Measurements from ENCODE around the gene ZC3H12D. TPM values are rescaled to one million over a fixed set of nuclear protein-coding genes. Genes with fewer than 3 reads are reported as not detected.

ZC3H12D gene
- polyA plus RNA-seq, 3 donors, result 0.96 to 4.7 (median 1.2) TPM

GRCh38 chr6:149425754-149426153 lies 59.1 kb downstream of the ZC3H12D start:
- no peak for TF ChIP-seq CTCF (IDR thresholded peaks at IDR 0.05)
- H3K9ac ChIP-seq (ENCODE audit: insufficient read depth, low read length, poor library complexity, severe bottlenecking), result no peak overlapping the region
- H3K79me2 ChIP-seq (ENCODE audit: insufficient read depth, low read length), result no peaks in the 10 kb centered on the region
- H2AFZ ChIP-seq (ENCODE audit: insufficient read depth, low read depth, low read length, poor library complexity, severe bottlenecking), result no peak overlapping the region
- no peak overlapping the region for H3K4me3 Mint-ChIP-seq
- H3K4me1 Mint-ChIP-seq, result peaks cover 8% of the 10 kb centered on the region
- no peaks in the 10 kb centered on the region for H3K9me3 Mint-ChIP-seq
- H3K27ac Mint-ChIP-seq, result no peak overlapping the region
- H4K20me1 ChIP-seq (ENCODE audit: insufficient read depth, low read length), result no peaks in the 10 kb centered on the region
- no peak overlapping the region for H3K4me2 ChIP-seq (replicated peaks; ENCODE audit: extremely low read depth, low read length, poor library complexity, severe bottlenecking)
- no peaks in the 10 kb centered on the region for H3K36me3 ChIP-seq (replicated peaks in 1 of 2; ENCODE audit: control insufficient read depth in 1 of 2, insufficient read depth in 2 of 2, low read length in 2 of 2)
- no peak overlapping the region for H3K27ac ChIP-seq (ENCODE audit: low read depth in 1 of 2, low read length in 2 of 2)
- H3K4me1 ChIP-seq (ENCODE audit: control insufficient read depth in 1 of 2, insufficient read depth in 2 of 2, low read length in 2 of 2), result no peaks in the 10 kb centered on the region
- H3K4me3 ChIP-seq (replicated peaks in 1 of 3; ENCODE audit: low read depth in 2 of 3, low read length in 3 of 3), result no peak overlapping the region
- 100% methylated on average over 5 of the region's 5 CpGs for WGBS (ENCODE audit: insufficient coverage)
- intact Hi-C loops (cut with micrococcal nuclease), result loop anchor here in 1 of 2 donors (10.0 kb wide), 1 partner anchor 241 kb away; no protein-coding TSS in a partner anchor
- peaks cover 0 to 3% (median 2%) of the 10 kb centered on the region in 3 donors for H3K27me3 Mint-ChIP-seq (ENCODE audit: low read depth in 3 of 3)
- H3K36me3 Mint-ChIP-seq, result no peaks in the 10 kb centered on the region
- H3K27me3 ChIP-seq (ENCODE audit: control insufficient read depth in 2 of 2, insufficient read depth in 2 of 2, low read length in 2 of 2), result no peaks in the 10 kb centered on the region
- no peak for DNase-seq
- H3K9me3 ChIP-seq (replicated peaks in 1 of 2; ENCODE audit: control insufficient read depth in 1 of 2, insufficient read depth in 1 of 2, low read length in 2 of 2), result no peaks in the 10 kb centered on the region

DNA sequence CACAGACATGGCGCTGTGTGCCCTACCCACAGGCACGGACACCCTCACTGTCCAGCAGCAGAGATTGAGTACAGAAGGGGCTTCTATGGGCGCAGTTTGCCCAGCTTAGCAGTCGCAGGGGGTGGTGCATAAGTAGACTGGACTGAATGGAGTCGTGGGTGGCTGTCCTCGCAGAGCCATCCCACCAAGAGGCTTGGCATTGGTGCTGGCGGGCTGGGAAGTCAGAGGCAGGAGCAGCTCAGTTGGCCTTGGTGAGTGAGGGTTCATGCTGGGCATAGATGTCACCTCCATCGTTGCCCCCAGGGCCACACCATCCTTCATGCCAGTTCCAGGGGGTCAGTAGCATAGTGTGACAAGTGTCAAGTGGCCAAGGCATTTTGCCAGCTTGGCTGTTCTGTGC lies 59.6 kb downstream of the ZC3H12D start:
- Mint-ChIP-seq H3K9me3 (no peaks in the 10 kb centered on the region), H3K36me3 (no peaks in the 10 kb centered on the region), H3K4me1 (peaks cover 8% of the 10 kb centered on the region), H3K27me3 (ENCODE audit: low read depth in 3 of 3) (peaks cover 0 to 3% (median 2%) of the 10 kb centered on the region in 3 donors), H3K27ac (no peak overlapping the region), H3K4me3 (no peak overlapping the region)
- Histone ChIP-seq H3K9me3 (replicated peaks in 1 of 2; ENCODE audit: control insufficient read depth in 1 of 2, insufficient read depth in 1 of 2, low read length in 2 of 2) (no peaks in the 10 kb centered on the region), H3K27ac (ENCODE audit: low read depth in 1 of 2, low read length in 2 of 2) (no peak overlapping the region), H3K36me3 (replicated peaks in 1 of 2; ENCODE audit: control insufficient read depth in 1 of 2, insufficient read depth in 2 of 2, low read length in 2 of 2) (no peaks in the 10 kb centered on the region), H2AFZ (ENCODE audit: insufficient read depth, low read depth, low read length, poor library complexity, severe bottlenecking) (no peak overlapping the region), H3K27me3 (ENCODE audit: control insufficient read depth in 2 of 2, insufficient read depth in 2 of 2, low read length in 2 of 2) (no peaks in the 10 kb centered on the region), H3K9ac (ENCODE audit: insufficient read depth, low read length, poor library complexity, severe bottlenecking) (no peak overlapping the region), H4K20me1 (ENCODE audit: insufficient read depth, low read length) (no peaks in the 10 kb centered on the region), H3K79me2 (ENCODE audit: insufficient read depth, low read length) (no peaks in the 10 kb centered on the region), H3K4me2 (replicated peaks; ENCODE audit: extremely low read depth, low read length, poor library complexity, severe bottlenecking) (no peak overlapping the region), H3K4me1 (ENCODE audit: control insufficient read depth in 1 of 2, insufficient read depth in 2 of 2, low read length in 2 of 2) (no peaks in the 10 kb centered on the region), H3K4me3 (replicated peaks in 1 of 3; ENCODE audit: low read depth in 2 of 3, low read length in 3 of 3) (no peak overlapping the region)
- WGBS (ENCODE audit: insufficient coverage), result 84% methylated on average over 8 of the region's 8 CpGs
- TF ChIP-seq CTCF (IDR thresholded peaks at IDR 0.05), result no peak
- no peak for DNase-seq
- intact Hi-C loops (cut with micrococcal nuclease), result loop anchor here in 1 of 2 donors (10.0 kb wide), 1 partner anchor 240 kb away; no protein-coding TSS in a partner anchor
